Fibroblast of lung (primary cell): ENCODE measurements around the gene DNAH10. TPM values are rescaled to one million over a fixed set of nuclear protein-coding genes. Genes with fewer than 3 reads are reported as not detected.

Experiments used
- DNase-seq, 2 donors: peaks; one replicate each; pipeline versions ENCODE4 v3.0.0 to v3.0.0-alpha.2; 2010; ENCODE audit warnings: low read depth in 2 of 2
- H2AFZ ChIP-seq: 2 replicates; pipeline ENCODE4 v1.5.1; 2012; ENCODE audit warnings: low read length, control low read depth, inconsistent platforms
- H3K27ac ChIP-seq: 2 replicates; pipeline ENCODE4 v1.5.1; 2011; ENCODE audit warnings: low read length, control low read depth; ENCODE audit not compliant: insufficient read depth
- H3K27me3 ChIP-seq: 2 replicates; pipeline ENCODE4 v1.5.1; 2011; ENCODE audit warnings: mild to moderate bottlenecking, low read length; ENCODE audit not compliant: control insufficient read depth, insufficient read depth
- H3K36me3 ChIP-seq: 2 replicates; pipeline ENCODE4 v1.5.1; 2011; ENCODE audit warnings: low read length; ENCODE audit not compliant: control insufficient read depth, insufficient read depth
- H3K4me1 ChIP-seq: 2 replicates; pipeline ENCODE4 v1.5.1; 2011; ENCODE audit warnings: low read length; ENCODE audit not compliant: control insufficient read depth, insufficient read depth; ENCODE audit errors: extremely low read depth
- H3K4me2 ChIP-seq: 2 replicates; pipeline ENCODE4 v1.5.1; 2011; ENCODE audit warnings: low read length, control low read depth; ENCODE audit not compliant: insufficient read depth; ENCODE audit errors: extremely low read depth
- H3K4me3 ChIP-seq, 4 experiments: fragments of 200-600 bp in 1 of 4; sonication (generic) in 1 of 4; replicated peaks in 1 of 4; 2 replicates each; pipeline ENCODE4 v1.5.1; 2011 to 2016; ENCODE audit warnings: low read length in 4 of 4, low read depth in 3 of 4, mild to moderate bottlenecking in 3 of 4, control low read depth in 2 of 4, inconsistent platforms in 1 of 4, mixed read lengths in 1 of 4; ENCODE audit not compliant: insufficient read depth in 1 of 4; ENCODE audit errors: control extremely low read depth in 1 of 4
- H3K79me2 ChIP-seq: 2 replicates; pipeline ENCODE4 v1.5.1; 2012; ENCODE audit warnings: mild to moderate bottlenecking, low read length, inconsistent platforms; ENCODE audit not compliant: control insufficient read depth, insufficient read depth
- H3K9ac ChIP-seq: 2 replicates; pipeline ENCODE4 v1.5.1; 2011; ENCODE audit warnings: mild to moderate bottlenecking, low read length, control low read depth; ENCODE audit not compliant: insufficient read depth
- H3K9me3 ChIP-seq: 2 replicates; pipeline ENCODE4 v1.5.1; 2012; ENCODE audit warnings: low read depth, low read length; ENCODE audit not compliant: control insufficient read depth, insufficient read depth
- H4K20me1 ChIP-seq: 2 replicates; pipeline ENCODE4 v1.5.1; 2011; ENCODE audit warnings: low read length; ENCODE audit not compliant: control insufficient read depth, insufficient read depth; ENCODE audit errors: extremely low read depth
- CTCF ChIP-seq, 2 donors: IDR thresholded peaks in 1 of 2; conservative IDR thresholded peaks in 1 of 2; 1 replicate in 1 of 2; 2 replicates in 1 of 2; pipeline ENCODE4 v1.5.1; 2011 to 2012; ENCODE audit warnings: low read length in 2 of 2, control low read depth in 1 of 2, inconsistent platforms in 1 of 2, low read depth in 1 of 2, mild to moderate bottlenecking in 1 of 2
- EZH2 ChIP-seq: IDR thresholded peaks from 2 replicates; pipeline ENCODE4 v1.5.1; 2012; ENCODE audit warnings: low read length, control low read depth, mild to moderate bottlenecking; ENCODE audit errors: missing control alignments
- polyA plus RNA-seq, 2 donors: library from polyadenylated mRNA; depleted of rRNA in 1 of 2; stranded (reverse) in 1 of 2; unstranded in 1 of 2; fragments of >200 nt; gene quantifications; 2 replicates each; pipeline ENCODE4 v1.2.1, GENCODE V29; 2011 to 2012; ENCODE audit warnings: missing spikeins in 1 of 2
- total RNA-seq: library from RNA; depleted of rRNA; stranded (reverse); fragments of >200 nt; gene quantifications from 2 replicates; pipeline ENCODE4 v1.2.1, GENCODE V29; 2014

The DNAH10 gene
- total and polyA plus RNA-seq, 2 donors (not counting 1 experiment from before 2014, with no cell fraction given): 0.06 to 0.33 TPM

- no peak overlapping the region for H2AFZ ChIP-seq
- no peaks in the 10 kb centered on the region for H4K20me1 ChIP-seq
- H3K79me2 ChIP-seq: no peaks in the 10 kb centered on the region
- TF ChIP-seq CTCF (conservative IDR thresholded peaks at IDR 0.05 in 1 of 2, IDR thresholded peaks at IDR 0.05 in 1 of 2; ENCODE audit: low read depth in 1 of 2, low read length in 2 of 2): no peak
- no peak for TF ChIP-seq EZH2
- H3K4me1 ChIP-seq: peaks cover 2% of the 10 kb centered on the region
- no peak overlapping the region for H3K4me3 ChIP-seq
- no peaks in the 10 kb centered on the region for H3K36me3 ChIP-seq
- H3K27me3 ChIP-seq: no peaks in the 10 kb centered on the region
- no peak overlapping the region for H3K27ac ChIP-seq
- DNase-seq: no peak
- H3K4me2 ChIP-seq: no peak overlapping the region
- H3K9me3 ChIP-seq: no peaks in the 10 kb centered on the region
- no peak overlapping the region for H3K9ac ChIP-seq
Measured at GRCh38 chr12:123948401-123948795, 186.3 kb downstream of the DNAH10 start.

GRCh38 chr12:123948796-123949769, 187.0 kb downstream of the DNAH10 start:
- H4K20me1 ChIP-seq: no peaks in the 10 kb centered on the region
- H3K79me2 ChIP-seq: no peaks in the 10 kb centered on the region
- H3K9ac ChIP-seq: no peak overlapping the region
- no peak overlapping the region for H3K4me2 ChIP-seq
- peaks cover 2% of the 10 kb centered on the region for H3K4me1 ChIP-seq
- H3K36me3 ChIP-seq: no peaks in the 10 kb centered on the region
- no peaks in the 10 kb centered on the region for H3K27me3 ChIP-seq
- TF ChIP-seq EZH2: no peak
- no peak for TF ChIP-seq CTCF (conservative IDR thresholded peaks at IDR 0.05 in 1 of 2, IDR thresholded peaks at IDR 0.05 in 1 of 2; ENCODE audit: low read depth in 1 of 2, low read length in 2 of 2)
- H3K27ac ChIP-seq: no peak overlapping the region
- peak in 1 of 2 donors; percentile 23 for DNase-seq
- H3K9me3 ChIP-seq: no peaks in the 10 kb centered on the region
- no peak overlapping the region for H3K4me3 ChIP-seq
- no peak overlapping the region for H2AFZ ChIP-seq

- TF ChIP-seq CTCF (conservative IDR thresholded peaks at IDR 0.05 in 1 of 2, IDR thresholded peaks at IDR 0.05 in 1 of 2; ENCODE audit: low read depth in 1 of 2, low read length in 2 of 2) (no peak), EZH2 (no peak)
- no peak overlapping the region for H3K27ac ChIP-seq
- no peaks in the 10 kb centered on the region for H3K36me3 ChIP-seq
- no peaks in the 10 kb centered on the region for H3K9me3 ChIP-seq
- no peak overlapping the region for H2AFZ ChIP-seq
- no peaks in the 10 kb centered on the region for H3K79me2 ChIP-seq
- no peak overlapping the region for H3K9ac ChIP-seq
- DNase-seq: no peak
- H3K27me3 ChIP-seq: no peaks in the 10 kb centered on the region
- H3K4me1 ChIP-seq: peaks cover 2% of the 10 kb centered on the region
- no peaks in the 10 kb centered on the region for H4K20me1 ChIP-seq
- no peak overlapping the region for H3K4me3 ChIP-seq
- H3K4me2 ChIP-seq: no peak overlapping the region
Measured at GRCh38 chr12:123949770-123950165, 187.7 kb downstream of the DNAH10 start.
